IMR-90 (cell line): ENCODE measurements around the gene DDX31.

Experiments used
- SMC3 ChIP-seq: fragments of 150-350 bp; IDR thresholded peaks from 2 replicates; pipeline ENCODE4 v1.6.1; 2016; ENCODE audit warnings: low read depth, mild to moderate bottlenecking, antibody characterized with exemption, low read length, moderate library complexity
- TF ChIP-seq, protein P1 (sequence below): conservative IDR thresholded peaks from 2 replicates; pipeline ENCODE4 v1.5.1; 2012; ENCODE audit warnings: mild to moderate bottlenecking, low read depth, low read length, improper control_type of control experiment

DNA sequence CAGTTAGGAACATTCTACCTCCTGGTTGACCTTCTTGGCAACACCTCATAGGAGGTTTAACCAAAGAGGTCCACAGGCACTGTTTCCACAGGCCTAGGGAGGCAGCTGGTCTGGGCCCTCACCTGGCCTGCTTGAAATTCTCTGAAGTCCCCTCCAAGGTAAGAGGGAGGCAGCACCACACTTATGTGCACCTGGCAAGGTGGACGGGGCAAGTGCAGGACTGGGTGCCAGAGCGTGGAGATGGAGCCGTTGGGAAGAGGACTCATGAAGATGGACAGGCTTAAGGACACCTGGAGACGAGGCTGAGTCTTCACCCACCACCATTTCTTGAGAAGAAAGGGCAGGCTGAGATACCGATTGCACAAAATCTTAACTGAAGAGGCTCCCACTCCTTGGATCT, 94.0 kb downstream of the DDX31 start:
- TF ChIP-seq, protein P1, sequence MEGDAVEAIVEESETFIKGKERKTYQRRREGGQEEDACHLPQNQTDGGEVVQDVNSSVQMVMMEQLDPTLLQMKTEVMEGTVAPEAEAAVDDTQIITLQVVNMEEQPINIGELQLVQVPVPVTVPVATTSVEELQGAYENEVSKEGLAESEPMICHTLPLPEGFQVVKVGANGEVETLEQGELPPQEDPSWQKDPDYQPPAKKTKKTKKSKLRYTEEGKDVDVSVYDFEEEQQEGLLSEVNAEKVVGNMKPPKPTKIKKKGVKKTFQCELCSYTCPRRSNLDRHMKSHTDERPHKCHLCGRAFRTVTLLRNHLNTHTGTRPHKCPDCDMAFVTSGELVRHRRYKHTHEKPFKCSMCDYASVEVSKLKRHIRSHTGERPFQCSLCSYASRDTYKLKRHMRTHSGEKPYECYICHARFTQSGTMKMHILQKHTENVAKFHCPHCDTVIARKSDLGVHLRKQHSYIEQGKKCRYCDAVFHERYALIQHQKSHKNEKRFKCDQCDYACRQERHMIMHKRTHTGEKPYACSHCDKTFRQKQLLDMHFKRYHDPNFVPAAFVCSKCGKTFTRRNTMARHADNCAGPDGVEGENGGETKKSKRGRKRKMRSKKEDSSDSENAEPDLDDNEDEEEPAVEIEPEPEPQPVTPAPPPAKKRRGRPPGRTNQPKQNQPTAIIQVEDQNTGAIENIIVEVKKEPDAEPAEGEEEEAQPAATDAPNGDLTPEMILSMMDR, result no peak
- TF ChIP-seq SMC3, result no peak
